ENCODE measurements around the gene TNP1. TPM values are rescaled to one million over a fixed set of nuclear protein-coding genes. Genes with fewer than 3 reads are reported as not detected.

Gene TNP1
- total RNA-seq, 4 donors from 2014 or later, result not detected

DNA sequence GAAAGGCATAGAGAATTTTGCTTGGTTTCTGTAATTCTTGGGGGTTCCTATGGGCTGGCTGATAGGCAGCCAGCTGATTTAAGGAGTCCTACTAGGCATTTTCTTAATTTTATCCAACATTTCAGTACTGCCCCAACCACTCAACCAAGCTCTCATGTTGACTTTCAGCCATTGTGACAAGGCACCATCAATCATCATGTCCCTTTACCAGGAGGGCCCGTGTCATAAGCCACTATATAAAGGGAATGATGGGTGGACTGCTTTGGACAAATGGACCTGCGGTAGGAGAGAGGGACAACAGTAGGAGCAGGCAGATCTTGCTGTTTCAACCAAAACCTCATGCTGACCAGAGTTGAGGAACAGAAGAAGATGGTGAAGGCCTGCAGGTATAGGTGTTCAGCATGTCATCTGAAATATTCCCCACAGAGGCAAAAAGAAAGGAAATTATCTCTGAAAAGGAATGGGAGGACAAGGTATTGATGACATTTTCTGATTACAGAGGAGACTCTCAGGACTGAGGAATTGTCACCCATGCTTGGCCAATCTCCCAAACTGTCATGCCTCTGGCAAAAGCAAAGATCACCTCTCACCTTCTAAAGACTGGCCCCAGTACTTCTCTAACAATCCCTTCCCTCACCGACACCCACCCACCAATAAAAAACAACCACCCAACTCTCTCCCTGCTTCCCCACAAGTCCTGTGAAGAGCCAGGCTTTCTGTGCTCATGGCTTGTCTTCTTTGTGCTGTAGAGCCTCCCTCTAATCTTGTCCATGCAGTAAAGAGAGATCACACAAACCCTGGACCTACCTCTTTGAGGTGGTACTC is 10.9 kb upstream of the TNP1 start:
- no peaks in the 10 kb centered on the region for H3K4me1 ChIP-seq
- in situ Hi-C loops (cut with MboI; ENCODE audit: low sequenced_read_pairs in 4 of 4) (no loop called here), intact Hi-C loops (cut with DNase I; ENCODE audit: low total_unique reads) (no loop called here)
- no peaks in the 10 kb centered on the region for H3K27me3 ChIP-seq
- H3K36me3 ChIP-seq, result no peaks in the 10 kb centered on the region
- H3K27ac ChIP-seq, result no peak overlapping the region
- no peaks in the 10 kb centered on the region for H3K9me3 ChIP-seq
- no peak for ATAC-seq
- no peak for DNase-seq
- no peak overlapping the region for H3K4me3 ChIP-seq
- TF ChIP-seq, protein P1, sequence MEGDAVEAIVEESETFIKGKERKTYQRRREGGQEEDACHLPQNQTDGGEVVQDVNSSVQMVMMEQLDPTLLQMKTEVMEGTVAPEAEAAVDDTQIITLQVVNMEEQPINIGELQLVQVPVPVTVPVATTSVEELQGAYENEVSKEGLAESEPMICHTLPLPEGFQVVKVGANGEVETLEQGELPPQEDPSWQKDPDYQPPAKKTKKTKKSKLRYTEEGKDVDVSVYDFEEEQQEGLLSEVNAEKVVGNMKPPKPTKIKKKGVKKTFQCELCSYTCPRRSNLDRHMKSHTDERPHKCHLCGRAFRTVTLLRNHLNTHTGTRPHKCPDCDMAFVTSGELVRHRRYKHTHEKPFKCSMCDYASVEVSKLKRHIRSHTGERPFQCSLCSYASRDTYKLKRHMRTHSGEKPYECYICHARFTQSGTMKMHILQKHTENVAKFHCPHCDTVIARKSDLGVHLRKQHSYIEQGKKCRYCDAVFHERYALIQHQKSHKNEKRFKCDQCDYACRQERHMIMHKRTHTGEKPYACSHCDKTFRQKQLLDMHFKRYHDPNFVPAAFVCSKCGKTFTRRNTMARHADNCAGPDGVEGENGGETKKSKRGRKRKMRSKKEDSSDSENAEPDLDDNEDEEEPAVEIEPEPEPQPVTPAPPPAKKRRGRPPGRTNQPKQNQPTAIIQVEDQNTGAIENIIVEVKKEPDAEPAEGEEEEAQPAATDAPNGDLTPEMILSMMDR (IDR thresholded peaks at IDR 0.05 in 4 of 5, conservative IDR thresholded peaks at IDR 0.05 in 1 of 5), result no peak
- no peak for TF ChIP-seq POLR2A (IDR thresholded peaks at IDR 0.05)

DNA sequence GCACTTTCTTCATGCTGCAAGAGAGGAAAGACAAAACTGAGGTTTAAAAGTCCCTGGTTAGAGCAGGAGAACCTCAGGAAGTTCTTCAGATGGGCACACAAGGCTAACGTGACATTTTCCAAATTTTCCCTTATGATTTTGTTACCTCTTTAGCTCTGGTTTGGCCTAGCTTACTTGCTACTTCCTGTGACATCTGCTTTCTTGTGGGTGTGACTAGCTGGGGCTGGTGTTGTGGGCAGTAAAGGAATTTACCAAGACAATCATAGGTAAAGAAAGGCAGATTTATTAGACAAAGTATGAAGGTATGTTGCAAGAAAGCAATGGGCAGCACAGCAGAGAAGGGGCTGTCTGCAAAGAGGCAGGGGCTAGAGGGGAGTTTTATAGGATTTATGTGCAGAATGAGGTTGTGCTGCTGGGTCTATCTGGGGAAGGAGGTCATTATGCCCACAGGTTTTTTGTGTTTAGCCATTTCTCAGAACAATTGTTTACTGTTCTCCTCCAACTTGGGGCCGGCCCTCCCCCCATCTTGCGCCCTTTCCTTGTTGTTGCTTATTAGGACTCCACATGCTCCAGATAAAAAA is 6.7 kb upstream of the TNP1 start:
- in situ Hi-C loops (cut with MboI; ENCODE audit: low sequenced_read_pairs in 4 of 4) (no loop called here), intact Hi-C loops (cut with DNase I; ENCODE audit: low total_unique reads) (no loop called here)
- TF ChIP-seq POLR2A (IDR thresholded peaks at IDR 0.05), result no peak
- TF ChIP-seq, protein P1 (IDR thresholded peaks at IDR 0.05 in 4 of 5, conservative IDR thresholded peaks at IDR 0.05 in 1 of 5), result no peak
- ATAC-seq (no peak), DNase-seq (no peak)
- Histone ChIP-seq H3K4me3 (no peak overlapping the region), H3K9me3 (no peaks in the 10 kb centered on the region), H3K4me1 (no peaks in the 10 kb centered on the region), H3K27ac (no peak overlapping the region), H3K27me3 (no peaks in the 10 kb centered on the region), H3K36me3 (no peaks in the 10 kb centered on the region)

DNA sequence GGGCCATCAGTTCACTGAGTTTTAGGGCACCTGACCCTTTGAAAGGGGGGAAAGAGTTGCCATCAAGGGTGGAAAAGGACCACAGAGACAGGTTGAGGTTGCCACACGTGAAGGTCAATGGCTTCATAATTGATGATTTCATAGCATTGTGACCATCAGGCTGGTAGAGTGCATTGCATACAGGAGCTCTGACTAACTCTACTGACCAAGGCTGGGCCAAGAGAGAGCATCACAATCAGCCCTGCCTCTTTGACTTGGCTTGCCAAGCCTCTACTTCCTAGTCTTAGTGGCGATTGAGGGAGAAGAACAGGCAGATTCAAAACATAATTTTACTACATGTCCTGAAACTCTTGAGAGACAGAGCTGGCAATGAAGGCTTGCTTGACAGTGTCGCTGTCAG is 5.8 kb upstream of the TNP1 start:
- Histone ChIP-seq H3K27me3 (no peaks in the 10 kb centered on the region), H3K4me1 (no peaks in the 10 kb centered on the region), H3K27ac (no peak overlapping the region), H3K4me3 (no peak overlapping the region), H3K36me3 (no peaks in the 10 kb centered on the region), H3K9me3 (no peaks in the 10 kb centered on the region)
- no peak for DNase-seq
- in situ Hi-C loops (cut with MboI; ENCODE audit: low sequenced_read_pairs in 4 of 4) (no loop called here), intact Hi-C loops (cut with DNase I; ENCODE audit: low total_unique reads) (no loop called here)
- ATAC-seq, result no peak
- TF ChIP-seq POLR2A (IDR thresholded peaks at IDR 0.05), result no peak
- TF ChIP-seq, protein P1 (IDR thresholded peaks at IDR 0.05 in 4 of 5, conservative IDR thresholded peaks at IDR 0.05 in 1 of 5), result no peak

DNA sequence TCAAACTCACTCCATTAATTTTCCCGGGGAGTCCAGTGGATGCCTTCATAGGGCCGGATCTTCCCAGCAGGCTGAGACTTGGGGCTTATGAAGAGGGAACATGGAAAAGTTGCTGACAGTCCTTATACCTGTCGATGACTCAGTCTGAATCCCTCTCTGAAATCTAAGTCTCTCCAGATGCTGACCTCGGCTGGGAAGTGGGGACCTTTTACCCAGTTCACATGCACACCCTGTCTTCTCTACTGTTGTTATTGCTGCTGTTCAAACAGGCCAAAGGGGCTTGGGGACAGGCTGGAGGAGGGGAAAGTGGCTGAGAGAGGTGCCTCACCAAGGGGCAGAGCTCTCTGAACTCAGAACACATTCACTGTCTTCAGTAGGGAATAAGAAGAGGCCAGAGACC is 4.1 kb upstream of the TNP1 start:
- H3K27me3 ChIP-seq, result no peaks in the 10 kb centered on the region
- ATAC-seq (no peak), DNase-seq (no peak)
- no peaks in the 10 kb centered on the region for H3K36me3 ChIP-seq
- no peak overlapping the region for H3K4me3 ChIP-seq
- in situ Hi-C loops (cut with MboI; ENCODE audit: low sequenced_read_pairs in 4 of 4), result no loop called here
- intact Hi-C loops (cut with DNase I; ENCODE audit: low total_unique reads), result no loop called here
- no peaks in the 10 kb centered on the region for H3K9me3 ChIP-seq
- H3K4me1 ChIP-seq, result no peaks in the 10 kb centered on the region
- TF ChIP-seq, protein P1 (IDR thresholded peaks at IDR 0.05 in 4 of 5, conservative IDR thresholded peaks at IDR 0.05 in 1 of 5), result no peak
- TF ChIP-seq POLR2A (IDR thresholded peaks at IDR 0.05), result no peak
- H3K27ac ChIP-seq, result no peak overlapping the region
